Stimulated activated CD4-positive, alpha-beta T cell treated with anti-CD3 and anti-CD28 coated beads, Interleukin-4, amount 100 ng/mL, for 48 hours (primary cell): Measurements from ENCODE around the gene PRXL2B.

Experiments used
- DNase-seq, 2 donors: peaks; one replicate each; pipeline ENCODE4 v3.0.0-alpha.2; 2020; ENCODE audit warnings: low read depth in 2 of 2

Gene PRXL2B

DNA sequence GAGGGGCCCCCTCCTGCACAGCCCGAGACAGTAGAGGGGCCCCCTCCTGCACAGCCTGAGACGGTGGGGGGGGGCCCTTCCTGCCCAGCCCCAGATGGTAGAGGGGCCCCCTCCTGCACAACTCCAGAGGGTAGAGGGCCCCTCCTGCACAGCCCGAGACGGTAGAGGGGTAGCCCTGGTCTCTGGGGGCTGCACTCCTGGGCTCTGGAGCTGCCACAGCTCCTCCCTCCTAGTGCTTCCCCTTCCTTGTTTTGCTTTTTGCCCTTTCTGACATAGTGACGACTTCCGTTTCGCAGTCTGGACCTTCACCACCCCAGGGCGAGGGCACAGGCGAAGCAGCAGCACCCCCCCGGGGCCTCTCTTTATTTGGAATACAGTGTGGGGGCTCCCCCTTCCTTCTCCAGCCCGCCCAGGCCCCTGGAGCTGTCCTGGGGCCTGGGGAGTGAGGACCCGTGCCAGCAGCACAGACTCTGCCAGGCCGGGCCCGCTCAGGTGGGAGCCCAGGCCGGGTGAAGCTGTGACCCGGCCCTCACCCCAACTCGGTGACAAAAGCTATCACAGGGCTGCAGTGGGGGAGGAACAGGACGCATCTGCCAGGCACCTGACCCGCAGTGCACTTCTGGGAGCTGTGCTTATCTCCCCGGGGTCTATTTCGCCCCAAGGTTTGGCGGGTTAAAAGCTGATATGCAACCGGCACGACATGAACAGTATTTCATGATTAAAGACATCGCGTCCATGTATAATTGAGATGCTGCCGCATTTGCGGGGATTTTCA lies 1.1 kb upstream of the PRXL2B start:
- DNase-seq: peak; percentile 42 to 46

DNA sequence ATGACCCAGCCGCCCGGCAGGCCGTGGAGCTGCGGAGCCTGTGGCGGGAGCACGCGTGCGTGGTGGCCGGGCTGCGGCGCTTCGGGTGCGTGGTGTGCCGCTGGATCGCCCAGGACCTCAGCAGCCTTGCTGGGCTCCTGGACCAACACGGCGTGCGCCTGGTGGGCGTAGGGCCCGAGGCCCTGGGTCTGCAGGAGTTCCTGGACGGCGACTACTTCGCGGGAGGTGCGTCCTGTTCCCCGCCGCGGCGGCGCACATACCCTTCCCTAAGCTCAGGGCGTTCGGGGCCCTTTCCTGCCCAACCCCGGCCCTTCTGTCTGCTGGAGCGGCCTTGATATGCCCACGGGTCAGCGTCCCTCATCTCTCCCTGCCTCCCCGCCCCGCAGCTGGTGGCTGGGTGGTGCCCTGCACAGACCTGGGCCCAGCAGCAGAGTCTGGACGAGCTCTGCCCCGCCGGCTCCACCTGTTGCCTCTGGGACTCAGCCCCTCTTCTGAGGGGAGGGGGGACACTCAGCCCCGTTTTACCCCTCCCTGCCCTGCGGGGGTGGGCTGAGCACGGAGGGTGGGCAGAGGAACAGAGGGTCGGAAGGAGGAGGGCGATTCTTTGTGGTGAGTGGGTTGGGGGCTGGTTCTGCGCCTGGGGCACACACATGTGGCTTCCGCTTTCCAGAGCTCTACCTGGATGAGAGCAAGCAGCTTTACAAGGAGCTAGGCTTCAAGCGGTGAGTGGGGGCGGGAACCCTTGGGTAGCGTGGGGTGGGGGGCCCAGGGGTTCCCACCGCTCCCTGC lies 688 bp downstream of the PRXL2B start:
- no peak for DNase-seq

DNA sequence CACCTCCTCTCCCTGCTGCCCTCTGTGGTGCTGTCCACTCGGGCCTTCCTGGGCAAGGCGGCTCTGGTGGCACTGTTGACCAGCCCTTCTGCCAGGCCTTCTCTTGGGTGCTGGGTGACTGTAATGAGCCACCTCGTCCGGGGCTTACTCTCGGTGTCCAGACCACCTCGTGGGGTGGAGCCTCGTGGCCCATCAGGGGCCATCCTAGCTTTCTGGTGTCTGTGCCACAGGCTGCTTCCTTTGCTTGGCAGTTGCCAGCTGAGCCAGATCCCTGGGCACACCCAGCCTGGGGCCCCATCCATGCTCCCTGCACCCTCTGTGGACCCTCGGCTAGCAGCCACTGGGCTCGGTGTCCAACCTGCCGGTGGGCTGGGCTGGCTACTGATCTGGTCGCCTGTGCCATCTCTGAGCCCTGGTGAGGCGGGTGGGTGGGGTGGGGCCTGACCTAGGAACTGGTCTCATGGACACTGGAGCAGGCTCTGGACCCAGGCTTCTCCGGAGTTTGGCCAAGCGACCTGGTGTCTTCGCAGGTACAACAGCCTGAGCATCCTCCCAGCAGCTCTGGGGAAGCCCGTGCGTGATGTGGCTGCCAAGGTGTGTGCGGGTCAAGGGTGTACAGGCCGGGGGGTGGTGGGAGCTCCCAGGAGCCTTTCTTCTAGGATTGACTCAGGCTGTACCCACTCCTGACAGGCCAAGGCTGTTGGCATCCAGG lies 1.4 kb downstream of the PRXL2B start:
- DNase-seq: no peak

DNA sequence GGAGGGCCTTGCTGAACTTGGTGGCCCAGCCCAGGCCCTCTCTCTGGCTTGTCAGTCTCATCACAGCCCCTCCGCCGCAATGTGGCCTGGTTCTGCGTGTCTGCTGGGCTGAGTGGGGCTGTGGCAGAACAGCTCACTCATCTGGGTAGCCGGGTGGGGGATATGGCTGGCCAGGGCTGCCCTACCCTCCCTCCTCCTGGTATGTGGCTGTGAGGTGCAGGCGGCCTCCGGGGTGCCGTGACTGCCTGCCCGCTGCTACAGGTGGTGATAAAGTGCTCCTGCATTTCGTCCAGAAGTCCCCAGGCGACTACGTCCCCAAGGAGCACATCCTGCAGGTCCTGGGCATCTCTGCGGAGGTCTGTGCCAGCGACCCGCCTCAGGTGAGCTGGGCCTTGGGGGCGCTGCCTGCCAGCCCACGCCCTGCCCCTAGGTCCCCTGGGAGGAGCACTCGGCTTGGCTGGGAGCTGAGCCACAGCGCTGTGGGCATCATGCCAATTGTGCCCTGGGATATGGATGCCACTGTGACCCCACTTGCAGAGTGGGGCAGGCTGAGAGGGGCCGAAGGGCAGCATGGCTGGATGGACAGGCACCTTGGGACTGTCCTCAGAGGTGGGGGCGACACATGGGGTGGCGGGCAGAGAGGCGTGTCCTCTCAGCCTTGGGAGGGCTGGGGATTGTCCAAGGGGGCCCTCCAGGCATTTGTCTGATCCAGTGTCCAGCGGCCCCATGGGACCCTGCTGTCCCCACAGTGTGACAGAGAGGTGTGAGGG lies 2.3 kb downstream of the PRXL2B start:
- DNase-seq: no peak

DNA sequence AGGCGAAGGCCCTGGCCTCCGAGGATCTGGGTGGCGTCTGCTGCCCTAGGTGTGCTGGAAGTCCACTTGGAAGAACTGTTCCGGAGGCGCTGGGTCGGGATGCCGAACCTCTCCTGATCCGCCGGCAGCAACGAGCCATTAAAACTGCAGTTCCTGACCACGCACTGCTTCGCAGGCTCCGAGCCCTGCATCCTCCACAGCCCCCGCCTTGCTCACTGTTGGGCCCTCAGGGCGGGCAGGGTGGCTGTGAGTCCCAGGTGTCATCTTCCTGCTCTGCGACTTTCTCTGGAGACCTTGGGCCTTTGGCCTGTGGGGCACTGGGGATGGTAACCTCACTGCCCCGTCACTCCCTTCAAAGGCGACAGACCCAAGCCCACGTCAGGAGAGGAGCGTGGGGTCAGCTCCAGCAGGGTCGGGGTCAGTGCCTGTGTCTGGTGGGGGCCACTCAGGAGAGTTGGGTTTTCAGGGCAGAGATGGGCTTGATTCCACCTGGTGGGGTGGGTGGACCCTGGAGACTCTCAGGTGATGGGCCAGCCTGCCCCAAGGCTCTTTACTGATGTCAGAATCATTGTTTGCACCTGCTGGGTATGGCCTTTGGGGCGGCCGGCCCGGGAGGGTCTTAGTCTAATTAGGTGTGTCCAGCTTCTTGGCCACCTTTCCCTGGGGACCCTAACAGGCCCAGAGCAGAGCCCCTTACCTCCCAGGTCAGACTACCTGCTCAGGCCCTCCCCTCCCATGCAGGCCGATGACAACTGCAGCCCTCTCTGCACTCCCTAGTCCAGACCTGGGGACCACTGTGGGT lies 3.1 kb downstream of the PRXL2B start:
- no peak for DNase-seq

DNA sequence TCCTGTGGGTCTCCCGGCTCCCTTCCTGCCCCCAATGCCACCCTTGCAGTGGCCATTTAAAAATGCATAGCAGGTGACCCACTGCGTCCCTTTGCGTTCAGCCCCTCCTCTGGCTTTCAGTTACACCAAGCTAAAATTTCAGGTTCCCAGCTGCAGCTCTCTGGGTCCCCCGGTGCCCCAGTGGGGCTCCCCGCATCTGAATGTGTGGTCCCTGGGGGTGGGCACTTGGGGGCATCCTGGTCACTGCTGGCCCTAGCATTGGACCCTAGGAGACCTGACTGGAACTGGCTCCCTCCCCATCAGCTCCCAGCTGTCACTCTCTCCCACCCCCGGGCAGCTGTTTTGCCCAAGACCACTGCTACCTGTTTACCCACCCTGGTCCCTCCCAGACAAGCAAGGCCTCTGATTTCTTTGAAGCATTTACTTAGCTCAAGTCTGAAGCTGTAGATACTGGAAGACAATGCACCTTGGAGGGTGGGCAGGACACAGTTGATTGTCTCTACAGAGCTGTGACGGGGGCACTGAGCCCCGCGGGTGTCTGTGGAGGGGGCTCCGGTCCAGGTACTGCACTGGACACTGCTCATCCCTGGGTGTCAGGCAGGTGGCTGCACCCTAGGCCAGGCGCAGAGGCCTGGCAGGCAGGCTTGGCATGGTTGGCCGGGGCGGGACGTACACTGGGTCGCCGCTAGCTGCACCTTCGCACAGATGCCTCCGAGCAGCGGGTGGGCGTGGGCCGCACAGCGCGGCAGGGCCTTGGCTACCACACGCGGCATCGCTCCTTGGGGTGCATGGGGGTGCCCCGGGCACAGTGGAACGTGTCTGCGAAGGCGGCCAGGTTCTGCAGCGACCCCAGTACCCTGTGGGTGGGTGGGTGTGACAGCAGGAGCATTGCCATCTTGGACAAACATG lies 3.9 kb downstream of the PRXL2B start:
- no peak for DNase-seq

DNA sequence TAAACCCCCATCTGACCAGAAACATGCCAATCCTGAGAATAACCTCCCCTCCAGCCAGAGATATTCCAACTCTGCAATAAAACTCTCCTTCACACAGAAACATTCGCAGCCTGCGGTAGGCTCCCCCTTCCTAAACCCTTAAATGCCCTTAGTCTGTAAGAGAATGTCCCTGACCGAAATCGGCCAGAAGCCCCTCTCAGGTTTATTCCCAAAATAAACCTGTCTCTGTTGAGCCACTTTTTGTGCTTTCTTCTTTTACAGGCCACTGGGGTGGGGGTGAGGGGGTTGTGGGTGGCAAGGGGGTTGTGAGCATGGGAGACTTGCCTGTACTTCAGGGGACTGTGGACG lies 4.6 kb downstream of the PRXL2B start:
- no peak for DNase-seq

DNA sequence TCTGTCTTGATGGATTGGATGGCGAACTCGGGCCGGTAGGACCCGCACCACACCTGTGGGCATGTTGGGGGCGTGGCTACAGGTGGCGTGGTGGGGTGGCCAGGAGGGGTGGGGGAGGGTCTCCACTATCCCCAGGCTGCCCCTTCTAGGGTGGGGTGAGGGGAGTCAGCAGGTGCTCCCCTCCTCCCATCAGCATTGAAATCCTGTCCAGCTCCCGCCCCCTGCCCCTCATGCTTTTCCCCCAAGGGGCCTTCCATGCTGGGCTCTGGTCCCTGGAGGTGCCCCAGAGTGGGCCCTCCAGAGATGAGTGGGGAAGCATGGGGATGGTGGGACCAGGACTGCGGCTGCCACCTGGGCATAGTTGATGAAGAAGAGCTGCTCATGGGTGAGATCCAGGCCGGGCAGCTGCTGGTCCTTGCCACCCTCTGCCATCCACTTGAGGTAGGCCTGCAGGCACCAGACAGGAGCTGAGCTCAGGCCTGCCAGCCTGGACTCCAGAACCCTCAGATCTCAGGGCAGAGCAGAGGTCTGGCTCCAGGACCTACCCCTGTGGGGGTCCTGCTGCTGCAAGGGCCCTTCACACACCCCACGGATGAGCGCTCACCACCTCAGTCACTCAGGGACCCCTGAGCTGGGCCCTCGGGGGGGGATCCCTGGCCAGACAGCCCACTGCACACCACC lies 5.1 kb downstream of the PRXL2B start:
- DNase-seq: no peak

DNA sequence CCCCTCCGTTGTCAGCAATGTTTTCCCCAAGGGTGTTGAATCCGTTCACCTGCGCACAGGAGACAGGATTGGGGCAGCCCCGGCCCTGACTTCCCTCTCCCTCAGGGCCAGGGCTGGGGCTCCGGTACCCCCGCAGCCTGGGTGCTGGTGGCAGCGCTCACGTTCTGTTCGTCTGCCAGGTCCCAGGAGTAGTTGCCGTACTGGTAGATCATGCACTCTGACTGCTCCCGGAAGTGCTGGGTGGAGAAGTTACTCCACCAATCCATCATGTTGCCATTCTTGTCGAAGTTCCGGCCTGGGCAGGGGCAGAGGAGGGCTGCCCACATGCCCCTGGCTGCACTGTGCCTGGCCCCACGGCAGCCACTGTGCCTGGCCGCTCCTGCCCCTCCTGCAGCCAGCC lies 6.1 kb downstream of the PRXL2B start:
- no peak for DNase-seq

DNA sequence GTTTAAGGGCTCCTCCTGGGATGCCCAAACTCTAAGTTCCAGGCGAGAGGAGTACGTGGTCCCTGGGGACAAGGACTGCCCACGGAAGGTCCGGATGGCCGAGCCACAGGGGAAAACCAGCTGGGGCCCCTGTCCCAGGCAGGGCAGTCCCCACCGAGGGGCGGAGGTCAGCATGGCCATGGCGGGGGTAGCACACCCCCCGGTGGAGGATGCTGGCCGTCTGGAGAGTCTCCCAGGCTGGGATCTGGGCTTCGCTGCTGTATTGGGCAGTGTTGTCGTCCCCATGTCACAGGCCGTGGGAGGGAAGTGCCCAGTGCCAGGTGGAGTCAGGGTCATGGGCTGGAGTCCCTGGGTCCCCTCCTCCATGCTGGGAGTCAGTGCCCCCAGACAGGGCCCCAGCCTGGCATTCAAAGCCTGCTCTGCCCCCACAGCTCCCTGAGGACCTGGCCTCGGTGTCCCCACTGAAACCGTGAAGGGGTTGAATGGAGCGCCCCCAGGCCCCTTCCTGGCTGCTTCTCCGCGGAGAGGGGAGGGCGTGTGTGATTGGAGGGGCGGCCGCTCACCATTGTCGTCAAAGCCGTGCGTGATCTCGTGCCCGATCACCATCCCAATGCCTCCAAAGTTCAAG lies 6.8 kb downstream of the PRXL2B start:
- DNase-seq: no peak

DNA sequence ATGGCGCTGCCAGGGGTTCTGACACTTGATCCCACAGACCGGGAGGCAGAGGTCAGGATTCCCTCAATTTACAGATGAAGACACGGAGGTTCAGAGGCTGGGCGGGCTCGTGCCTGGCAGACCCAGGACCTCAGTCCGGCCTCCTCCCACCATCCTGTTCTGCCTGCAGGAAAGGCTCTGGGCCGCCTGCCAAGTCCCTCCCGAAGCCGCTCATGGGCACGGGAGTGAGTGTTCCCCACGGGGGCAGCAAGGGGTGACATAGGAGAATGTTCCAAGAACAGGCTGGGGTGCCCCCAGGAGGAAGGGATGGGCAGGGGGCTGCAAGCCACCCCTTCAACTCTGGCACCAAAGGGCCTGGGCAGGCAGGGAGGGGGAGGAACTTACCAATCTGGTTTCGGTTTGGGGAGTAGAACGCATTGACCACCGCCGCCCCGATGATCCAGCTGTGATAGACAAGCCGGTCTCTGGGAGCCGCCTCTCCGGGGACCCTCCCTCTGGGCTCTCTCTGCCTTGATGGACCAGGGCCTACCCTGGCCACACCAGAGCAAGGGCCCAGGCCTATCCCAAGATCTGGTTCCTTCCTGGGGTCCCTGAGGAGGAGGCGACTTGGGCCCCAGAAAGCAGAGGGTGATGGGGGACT lies 7.5 kb downstream of the PRXL2B start:
- no peak for DNase-seq

DNA sequence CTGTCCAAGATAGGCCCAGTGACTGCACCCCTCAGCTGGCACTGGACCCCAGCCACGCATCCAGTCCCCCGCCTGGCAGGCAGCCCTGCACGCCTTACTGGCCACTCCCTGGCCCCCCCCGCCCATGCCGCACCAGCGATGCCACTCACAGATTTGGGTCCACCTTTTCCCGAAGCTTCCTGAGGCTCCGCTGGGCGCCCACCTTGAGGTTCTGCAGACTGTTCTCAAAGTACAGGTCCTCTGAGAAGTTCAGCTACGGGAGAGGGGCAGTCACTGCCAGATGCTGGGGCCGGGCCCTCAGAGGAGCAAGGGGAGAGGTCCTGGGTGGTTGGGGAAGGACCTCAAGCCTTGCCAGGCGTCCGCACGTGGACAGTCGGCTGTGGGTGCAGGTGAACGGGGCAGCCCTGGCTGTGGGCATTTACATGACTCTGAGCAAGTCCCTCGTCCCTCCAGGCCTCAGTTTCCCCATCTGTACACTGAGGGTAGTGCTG lies 8.1 kb downstream of the PRXL2B start:
- no peak for DNase-seq

DNA sequence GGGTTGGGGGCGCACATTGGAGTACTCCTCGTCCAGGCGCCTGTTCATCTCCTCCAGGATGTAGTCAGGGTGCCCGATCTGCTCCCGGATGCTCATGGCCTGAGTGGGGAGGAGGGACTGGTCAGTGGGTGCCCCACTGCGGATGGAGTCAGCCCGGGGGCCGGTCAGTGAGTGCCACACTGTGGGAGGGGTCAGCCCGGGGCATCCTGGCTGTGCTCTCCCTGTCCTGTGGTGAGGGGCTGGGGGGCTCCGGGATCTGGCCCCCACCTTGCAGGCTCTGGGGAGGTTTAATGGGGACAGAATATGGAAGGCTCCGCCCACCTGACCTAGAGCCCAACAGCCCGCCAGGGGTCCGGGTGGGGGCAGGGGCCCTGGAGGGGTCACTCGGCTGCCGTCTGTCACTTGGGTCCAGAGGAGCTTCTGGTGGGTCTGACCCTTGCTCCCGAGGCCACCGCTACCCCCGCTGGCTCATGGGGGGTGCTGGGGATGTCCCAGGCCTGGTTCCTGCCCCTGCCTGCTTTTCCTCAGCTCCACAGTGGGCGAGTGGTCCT lies 8.8 kb downstream of the PRXL2B start:
- no peak for DNase-seq

DNA sequence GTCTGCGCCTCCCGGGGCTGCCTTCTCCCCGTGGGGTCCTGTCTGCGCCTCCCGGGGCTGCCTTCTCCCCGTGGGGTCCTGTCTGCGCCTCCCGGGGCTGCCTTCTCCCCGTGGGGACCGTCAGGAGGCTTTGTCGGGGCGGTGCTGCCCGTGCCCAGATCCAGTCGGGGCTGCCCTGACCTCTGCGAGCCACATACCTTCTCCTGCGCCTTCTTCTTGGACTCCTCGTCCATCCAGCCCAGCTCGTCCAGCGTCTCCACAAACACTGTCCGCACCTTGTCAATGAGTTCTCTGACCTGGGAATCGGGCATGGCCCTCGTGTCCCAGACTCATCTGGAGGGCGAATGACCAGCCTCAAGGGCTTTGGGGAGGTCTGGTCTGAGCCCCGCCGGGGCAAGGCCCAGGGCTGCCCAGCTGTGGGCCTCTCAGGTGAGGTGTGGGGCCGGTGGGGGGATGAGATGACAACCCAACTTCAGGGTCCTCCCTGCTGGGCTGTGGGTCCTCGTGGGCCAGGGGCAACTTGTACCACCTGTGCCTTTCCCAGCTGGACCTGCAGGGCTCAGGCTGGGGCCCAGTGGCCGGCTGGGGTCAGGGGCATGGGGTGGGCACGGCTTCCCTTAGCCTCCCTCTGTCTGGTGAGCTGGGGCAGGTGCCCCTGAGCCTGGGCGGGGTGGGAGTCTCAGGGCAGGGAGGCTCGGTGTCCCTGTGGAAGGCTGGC lies 9.4 kb downstream of the PRXL2B start:
- DNase-seq: no peak

DNA sequence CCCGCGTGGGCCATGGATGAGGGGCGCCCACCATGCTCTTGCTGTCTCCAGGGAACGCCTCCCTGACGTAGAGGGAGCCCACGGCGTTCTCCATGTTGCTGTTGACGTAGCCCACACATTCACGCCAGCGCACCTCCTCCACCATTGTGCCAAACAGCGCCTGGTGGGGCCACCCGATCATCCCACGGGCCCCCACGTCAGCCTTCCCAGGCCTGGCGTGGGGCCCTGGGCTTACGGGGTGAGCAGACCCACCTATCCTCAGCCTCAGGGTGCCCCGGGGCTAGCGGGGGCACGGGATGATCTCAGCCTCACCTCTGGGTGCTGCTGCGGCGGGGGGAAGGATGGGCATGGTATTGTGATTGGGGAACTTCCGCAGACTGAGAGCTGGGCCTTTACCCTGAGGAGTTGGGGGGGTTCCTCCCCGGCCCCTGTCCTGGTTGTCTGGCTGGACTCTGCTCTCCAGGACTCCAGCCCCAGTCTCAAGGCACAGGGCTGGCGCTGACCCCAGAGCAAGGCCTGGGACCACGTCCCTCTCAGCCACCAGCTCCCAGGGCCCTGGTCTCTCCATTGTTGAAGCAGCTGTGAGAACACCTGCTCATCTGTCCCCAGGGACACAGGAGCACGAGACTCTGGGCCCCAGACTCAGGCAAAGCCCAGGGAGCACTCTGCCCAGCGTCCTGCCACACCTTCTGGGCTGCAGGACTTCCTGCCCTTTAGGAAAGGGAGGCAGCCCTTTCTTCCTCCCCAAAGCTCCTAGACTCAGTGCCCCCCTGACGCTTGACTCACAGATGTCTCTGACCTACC lies 10.2 kb downstream of the PRXL2B start:
- no peak for DNase-seq
